Thyroid gland (tissue), 4 donors: ENCODE results near the gene ASTL. TPM values are rescaled to one million over a fixed set of nuclear protein-coding genes. Genes with fewer than 3 reads are reported as not detected.

Experiments
- DNase-seq, 2 donors: peaks; one replicate each; pipeline ENCODE4 v3.0.0-alpha.2; 2019
- H3K27ac ChIP-seq, 3 donors: fragments of 200-600 bp; sonication (generic); 1 replicate in 2 of 3; 2 replicates in 1 of 3; pipeline ENCODE4 v1.5.1; 2016 to 2019; ENCODE audit warnings: mild to moderate bottlenecking in 1 of 3, moderate library complexity in 1 of 3
- H3K27me3 ChIP-seq: fragments of 200-600 bp; sonication (generic); one replicate; pipeline ENCODE4 v1.5.1; 2019
- H3K36me3 ChIP-seq, 2 donors: fragments of 200-600 bp; sonication (generic); one replicate each; pipeline ENCODE4 v1.5.1; 2016 to 2019
- H3K4me1 ChIP-seq, 2 donors: fragments of 200-600 bp; sonication (generic); one replicate each; pipeline ENCODE4 v1.5.1; 2017 to 2019
- H3K4me3 ChIP-seq, 3 donors: fragments of 200-600 bp; sonication (generic); replicated peaks in 1 of 3; 1 replicate in 2 of 3; 2 replicates in 1 of 3; pipeline ENCODE4 v1.5.1; 2016; ENCODE audit warnings: mild to moderate bottlenecking in 1 of 3
- H3K9me3 ChIP-seq: fragments of 200-600 bp; sonication (generic); one replicate; pipeline ENCODE4 v1.5.1; 2017
- CTCF ChIP-seq, 6 experiments: fragments of 200-600 bp in 3 of 6; fragments of 450-650 bp in 3 of 6; sonication (generic) in 3 of 6; IDR thresholded peaks; one replicate each; pipeline ENCODE4 v1.5.1; 2016 to 2019; ENCODE audit warnings: antibody characterized with exemption in 6 of 6, mild to moderate bottlenecking in 2 of 6, inconsistent platforms in 1 of 6, moderate library complexity in 1 of 6
- POLR2A ChIP-seq, 2 donors: fragments of 450-650 bp; IDR thresholded peaks; one replicate each; pipeline ENCODE4 v1.6.1; 2017; ENCODE audit warnings: antibody characterized with exemption in 2 of 2, mild to moderate bottlenecking in 2 of 2, moderate library complexity in 1 of 2
- WGBS, 2 donors: methylation state at CpG; one replicate each; pipeline ENCODE4 v1.1.5; 2017; 5-methylcytosine and 5-hydroxymethylcytosine counted together
- intact Hi-C: fragments of 100-400 bp; cut with DNase I; formaldehyde crosslinking; loops from one replicate; pipeline ENCODE4 v1.15.1; 2023
- total RNA-seq, 4 donors: library from RNA; depleted of rRNA; stranded (reverse); fragments of >200 nt; gene quantifications; one replicate each; pipeline ENCODE4 v1.2.3, GENCODE V29; 2016

Gene ASTL
- total RNA-seq, 4 donors from 2014 or later, result not detected

GRCh38 chr2:96121414-96121813, 16.9 kb downstream of the ASTL start:
- H3K9me3 ChIP-seq, result no peaks in the 10 kb centered on the region
- WGBS, 2 donors, result 90 to 94% methylated on average over 4 of the region's 4 CpGs
- TF ChIP-seq POLR2A (IDR thresholded peaks at IDR 0.05) (no peak), CTCF (IDR thresholded peaks at IDR 0.05) (no peak)
- H3K27ac ChIP-seq, result no peak overlapping the region
- intact Hi-C loops, result no loop called here
- peaks cover 0 to 6% of the 10 kb centered on the region in 2 donors for H3K4me1 ChIP-seq
- no peaks in the 10 kb centered on the region for H3K27me3 ChIP-seq
- no peak overlapping the region for H3K4me3 ChIP-seq
- DNase-seq, result no peak
- H3K36me3 ChIP-seq, result no peaks in the 10 kb centered on the region

- WGBS, 2 donors, result 65 to 68% methylated on average over 7 of the region's 7 CpGs
- Histone ChIP-seq H3K36me3 (no peaks in the 10 kb centered on the region), H3K4me1 (peaks cover 3 to 10% of the 10 kb centered on the region in 2 donors), H3K27ac (no peak overlapping the region), H3K9me3 (no peaks in the 10 kb centered on the region), H3K4me3 (no peak overlapping the region), H3K27me3 (no peaks in the 10 kb centered on the region)
- no peak for TF ChIP-seq POLR2A (IDR thresholded peaks at IDR 0.05)
- TF ChIP-seq CTCF (IDR thresholded peaks at IDR 0.05), result no peak
- no peak for DNase-seq
- intact Hi-C loops, result no loop called here
Observed at GRCh38 chr2:96120991-96121390, 17.3 kb downstream of the ASTL start.

DNA sequence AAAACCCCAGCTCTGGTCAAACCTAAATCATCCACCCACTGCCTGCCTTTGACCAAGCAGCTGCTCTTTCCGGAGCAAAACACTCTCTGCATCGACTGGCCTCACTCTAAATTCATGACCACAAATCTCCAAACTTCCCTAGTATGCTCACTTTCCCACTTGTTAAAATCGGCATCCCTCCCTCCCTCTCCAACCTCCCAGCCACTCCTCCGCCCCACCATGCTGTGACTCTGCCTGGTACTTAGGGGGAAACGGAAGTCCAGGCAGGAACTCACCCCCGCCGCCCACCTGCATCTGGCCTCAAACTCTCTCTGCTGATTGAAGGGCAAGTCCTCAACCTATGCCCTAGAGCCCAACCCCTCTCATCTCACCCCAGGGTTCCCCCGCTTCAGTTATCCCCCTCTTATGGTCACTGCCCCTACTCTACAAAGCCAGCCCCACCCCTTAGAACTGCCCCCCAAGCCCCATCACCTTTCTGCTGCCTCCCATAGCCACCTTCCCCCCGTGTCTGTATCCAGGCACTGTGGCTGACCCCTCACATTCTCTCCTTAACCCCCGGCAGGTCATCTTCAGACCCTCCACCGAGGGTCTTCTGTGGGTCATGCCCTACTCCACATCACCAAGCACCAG, 18.1 kb downstream of the ASTL start:
- Histone ChIP-seq H3K4me1 (peaks cover 5 to 11% of the 10 kb centered on the region in 2 donors), H3K27me3 (no peaks in the 10 kb centered on the region), H3K36me3 (no peaks in the 10 kb centered on the region), H3K4me3 (no peak overlapping the region), H3K27ac (no peak overlapping the region), H3K9me3 (no peaks in the 10 kb centered on the region)
- TF ChIP-seq CTCF (IDR thresholded peaks at IDR 0.05), result no peak
- 40 to 42% methylated on average over 11 of the region's 11 CpGs for WGBS, 2 donors
- DNase-seq, result no peak
- intact Hi-C loops, result no loop called here

GRCh38 chr2:96119389-96119751, 18.9 kb downstream of the ASTL start:
- no peak for DNase-seq
- no peaks in the 10 kb centered on the region for H3K36me3 ChIP-seq
- TF ChIP-seq POLR2A (IDR thresholded peaks at IDR 0.05) (no peak), CTCF (IDR thresholded peaks at IDR 0.05) (no peak)
- no peaks in the 10 kb centered on the region for H3K9me3 ChIP-seq
- WGBS, 2 donors, result 94 to 96% methylated on average over 5 of the region's 5 CpGs
- H3K4me1 ChIP-seq, result peaks cover 5 to 11% of the 10 kb centered on the region in 2 donors
- H3K27me3 ChIP-seq, result no peaks in the 10 kb centered on the region
- H3K27ac ChIP-seq, result no peak overlapping the region
- intact Hi-C loops, result loop anchor here (10.0 kb wide), 1 partner anchor 95 kb away; no protein-coding TSS in a partner anchor
- H3K4me3 ChIP-seq, result no peak overlapping the region

DNA sequence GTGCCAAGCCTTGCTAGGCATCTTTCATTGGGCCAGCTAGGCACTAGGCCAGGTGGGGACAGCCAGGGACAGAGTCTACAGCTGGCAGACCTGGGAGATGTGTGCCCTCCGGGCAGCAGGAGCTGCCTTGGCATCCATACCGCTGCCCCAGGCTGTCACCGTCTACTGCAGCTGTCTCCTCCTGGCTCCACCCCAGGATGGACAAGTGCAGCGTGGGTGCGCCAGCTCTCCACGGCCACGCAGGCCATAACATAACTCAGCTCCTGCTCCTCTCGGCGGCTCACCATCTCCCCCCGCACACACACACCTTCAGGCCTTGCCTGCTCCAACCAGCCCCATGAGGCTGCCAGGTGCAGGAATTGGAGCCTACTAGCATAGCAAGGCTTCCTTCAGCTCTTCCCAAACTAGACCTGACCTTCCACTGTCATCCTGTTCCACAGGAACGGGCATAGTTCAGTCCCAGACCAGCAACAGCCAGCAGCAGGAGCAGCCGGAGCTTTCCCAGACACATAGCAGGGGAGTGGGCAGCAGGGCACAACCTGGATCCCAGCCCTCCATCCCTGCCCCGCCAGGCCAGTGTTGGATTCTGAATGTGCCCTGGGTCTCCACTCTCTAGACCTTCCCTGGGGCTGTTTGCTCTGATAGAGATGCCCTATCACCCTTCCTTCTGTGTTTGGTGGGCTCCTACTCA, 19.5 kb downstream of the ASTL start:
- DNase-seq, result no peak
- TF ChIP-seq CTCF (IDR thresholded peaks at IDR 0.05) (no peak), POLR2A (IDR thresholded peaks at IDR 0.05) (no peak)
- no peaks in the 10 kb centered on the region for H3K27me3 ChIP-seq
- H3K4me3 ChIP-seq, result no peak overlapping the region
- 89 to 93% methylated on average over 5 to 11 of the region's 13 CpGs for WGBS, 2 donors
- peaks cover 5 to 11% of the 10 kb centered on the region in 2 donors for H3K4me1 ChIP-seq
- H3K27ac ChIP-seq, result no peak overlapping the region
- intact Hi-C loops, result loop anchor here (10.0 kb wide), 1 partner anchor 94 kb away; no protein-coding TSS in a partner anchor
- no peaks in the 10 kb centered on the region for H3K9me3 ChIP-seq
- no peaks in the 10 kb centered on the region for H3K36me3 ChIP-seq
